CD4-positive, alpha-beta memory T cell (primary cell): ENCODE results near the gene OSTC. TPM values are rescaled to one million over a fixed set of nuclear protein-coding genes. Genes with fewer than 3 reads are reported as not detected.

Experiments used
- CTCF ChIA-PET: fragments of 350-600 bp; sonication (Branson Sonifier 250); formaldehyde crosslinking; loops from one replicate; lab custom pipeline; 2021; ENCODE audit warnings: inconsistent platforms; ENCODE audit not compliant: partially characterized antibody; lab: Charles Lee
- POLR2A ChIA-PET: fragments of 350-600 bp; sonication (Branson Sonifier 250); formaldehyde crosslinking; loops from one replicate; lab custom pipeline; 2021; ENCODE audit not compliant: partially characterized antibody; lab: Charles Lee
- DNase-seq, 5 donors: peaks; one replicate each; pipeline versions ENCODE4 v3.0.0 to v3.0.0-alpha.2; 2020 to 2022; ENCODE audit warnings: mixed read lengths in 1 of 5
- H3K27ac ChIP-seq: one replicate; pipeline ENCODE4 v1.7.0; 2013; ENCODE audit warnings: low read depth, low read length
- H3K27me3 ChIP-seq: 2 replicates; pipeline ENCODE4 v1.7.0; 2013; ENCODE audit warnings: mild to moderate bottlenecking, low read length, moderate library complexity; ENCODE audit not compliant: insufficient read depth
- H3K36me3 ChIP-seq: 2 replicates; pipeline ENCODE4 v1.7.0; 2013; ENCODE audit warnings: mild to moderate bottlenecking, low read length, moderate library complexity; ENCODE audit not compliant: insufficient read depth
- H3K4me1 ChIP-seq: 2 replicates; pipeline ENCODE4 v1.7.0; 2013; ENCODE audit warnings: mild to moderate bottlenecking, low read length, moderate library complexity; ENCODE audit not compliant: insufficient read depth
- H3K4me3 ChIP-seq, 2 donors: one replicate each; pipeline ENCODE4 v1.7.0; 2013; ENCODE audit warnings: low read length in 2 of 2, mild to moderate bottlenecking in 1 of 2
- H3K9me3 ChIP-seq, 2 donors: one replicate each; pipeline ENCODE4 v1.7.0; 2013; ENCODE audit warnings: low read length in 2 of 2, control low read depth in 1 of 2; ENCODE audit not compliant: control insufficient read depth in 1 of 2
- H3K27ac Mint-ChIP-seq, 7 donors: one replicate each; pipeline ENCODE4 v1.8.0; 2020 to 2021; ENCODE audit warnings: mixed read lengths in 7 of 7, mild to moderate bottlenecking in 6 of 7, inconsistent platforms in 3 of 7, moderate library complexity in 3 of 7
- H3K27me3 Mint-ChIP-seq, 2 donors: one replicate each; pipeline ENCODE4 v1.8.0; 2020 to 2021; ENCODE audit warnings: mixed read lengths in 2 of 2
- H3K36me3 Mint-ChIP-seq, 2 donors: one replicate each; pipeline ENCODE4 v1.8.0; 2020 to 2021; ENCODE audit warnings: mixed read lengths in 2 of 2, inconsistent platforms in 1 of 2, mild to moderate bottlenecking in 1 of 2
- H3K4me1 Mint-ChIP-seq, 4 donors: one replicate each; pipeline ENCODE4 v1.8.0; 2020 to 2021; ENCODE audit warnings: mixed read lengths in 4 of 4, mild to moderate bottlenecking in 1 of 4
- H3K4me3 Mint-ChIP-seq, 8 donors: one replicate each; pipeline ENCODE4 v1.8.0; 2020 to 2021; ENCODE audit warnings: mixed read lengths in 8 of 8, mild to moderate bottlenecking in 7 of 8, moderate library complexity in 6 of 8, inconsistent platforms in 3 of 8
- H3K9me3 Mint-ChIP-seq, 8 donors: one replicate each; pipeline ENCODE4 v1.8.0; 2020 to 2021; ENCODE audit warnings: mixed read lengths in 8 of 8, mild to moderate bottlenecking in 5 of 8, inconsistent platforms in 3 of 8, moderate library complexity in 1 of 8
- intact Hi-C: fragments of 100-400 bp; cut with micrococcal nuclease; formaldehyde crosslinking; loops from one replicate; pipeline ENCODE4 v1.15.1; 2023
- polyA plus RNA-seq, 2 donors: library from polyadenylated mRNA; unstranded; fragments of 300-500 nt; fragmentation: Illumina TruSeq; gene quantifications; one replicate each; pipeline ENCODE4 v1.2.3, GENCODE V29; 2021
- total RNA-seq, 2 experiments: library from RNA; stranded (reverse); gene quantifications; one replicate each; pipeline ENCODE4 v1.2.3, GENCODE V29; 2021

Gene OSTC
- total and polyA plus RNA-seq, 4 experiments from 2014 or later: 67.9 to 213 (median 112) TPM

GRCh38 chr4:108612365-108612764 lies 38.0 kb upstream of the OSTC start:
- no peaks in the 10 kb centered on the region for H3K9me3 ChIP-seq
- no peaks in the 10 kb centered on the region for H3K27me3 ChIP-seq
- no peak overlapping the region for H3K27ac ChIP-seq
- intact Hi-C loops: no loop called here
- Mint-ChIP-seq H3K27me3 (no peaks in the 10 kb centered on the region), H3K36me3 (peaks cover 16 to 34% of the 10 kb centered on the region in 2 donors), H3K4me1 (peaks cover 0 to 12% (median 3%) of the 10 kb centered on the region in 4 donors), H3K4me3 (no peak overlapping the region), H3K27ac (no peak overlapping the region), H3K9me3 (peaks cover 0 to 11% (median under 1%) of the 10 kb centered on the region in 8 donors)
- no peak overlapping the region for H3K4me3 ChIP-seq
- CTCF ChIA-PET: no interaction called here
- POLR2A ChIA-PET: no interaction called here
- no peaks in the 10 kb centered on the region for H3K36me3 ChIP-seq
- no peaks in the 10 kb centered on the region for H3K4me1 ChIP-seq
- no peak for DNase-seq

DNA sequence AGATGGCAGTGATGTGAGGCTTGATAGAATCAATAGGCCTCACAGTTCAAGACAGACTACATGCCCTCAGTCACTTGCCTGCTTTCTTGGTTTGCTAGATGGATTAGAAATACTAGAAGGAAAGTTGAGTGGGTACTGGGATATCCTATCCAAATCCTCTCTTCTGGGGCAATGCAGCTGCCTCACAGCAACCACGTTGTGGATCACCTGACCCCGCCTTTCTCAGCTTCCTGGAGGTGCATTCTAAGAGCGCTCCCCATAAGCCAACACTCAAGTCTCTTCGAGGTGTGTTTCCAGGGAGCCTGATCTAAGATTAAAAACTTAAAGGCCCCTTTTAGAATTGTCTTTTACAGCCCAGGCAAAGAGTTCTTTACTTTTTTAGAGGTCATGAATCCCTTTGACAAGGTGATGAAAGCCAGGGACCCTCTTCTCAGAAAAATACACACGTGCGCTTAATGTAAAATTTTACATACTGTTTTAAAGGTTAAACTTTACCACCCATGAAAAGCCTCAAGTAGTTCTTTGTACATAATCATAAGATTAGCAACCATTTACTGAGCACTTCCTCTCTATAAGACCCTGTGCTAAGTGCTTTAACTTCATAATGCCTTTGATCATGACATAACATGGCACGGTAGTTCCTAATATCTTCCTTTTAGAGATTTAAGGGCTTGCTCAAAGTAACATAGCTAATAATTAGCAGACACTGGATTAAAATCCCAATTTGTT lies 30.9 kb upstream of the OSTC start:
- Mint-ChIP-seq H3K36me3 (peaks cover 35 to 54% of the 10 kb centered on the region in 2 donors), H3K27me3 (no peaks in the 10 kb centered on the region), H3K4me3 (peak overlapping the region; percentile 87 to 97 (median 96)), H3K27ac (peak overlapping the region; percentile 92 to 99 (median 98)), H3K9me3 (peaks cover 0 to 11% (median under 1%) of the 10 kb centered on the region in 8 donors), H3K4me1 (peaks cover 37 to 56% (median 47%) of the 10 kb centered on the region in 4 donors)
- ChIA-PET CTCF (interaction anchor here (1.3 to 2.2 kb wide), 6 partner anchors 28 to 600 kb away, joined by 3 to 13 read pairs (median 3); no protein-coding TSS in a partner anchor), POLR2A (interaction anchor here (0.7 to 3.7 kb wide), 22 partner anchors 8 to 1111 kb away, joined by 3 to 40 read pairs (median 4); partner anchors contain the start of genes HADH, OSTC, PAPSS1 and SEC24B)
- DNase-seq: peak; percentile 30 to 56 (median 34)
- Histone ChIP-seq H3K27me3 (no peaks in the 10 kb centered on the region), H3K36me3 (peaks cover 32% of the 10 kb centered on the region), H3K9me3 (no peaks in the 10 kb centered on the region), H3K4me3 (peak overlapping the region; percentile 44 to 66), H3K4me1 (peaks cover 49% of the 10 kb centered on the region), H3K27ac (peak overlapping the region; percentile 79)
- intact Hi-C loops: loop anchor here (1.0 to 2.0 kb wide), 6 partner anchors 18 to 1196 kb away; partner anchors contain the start of genes GAR1, OSTC and PAPSS1

DNA sequence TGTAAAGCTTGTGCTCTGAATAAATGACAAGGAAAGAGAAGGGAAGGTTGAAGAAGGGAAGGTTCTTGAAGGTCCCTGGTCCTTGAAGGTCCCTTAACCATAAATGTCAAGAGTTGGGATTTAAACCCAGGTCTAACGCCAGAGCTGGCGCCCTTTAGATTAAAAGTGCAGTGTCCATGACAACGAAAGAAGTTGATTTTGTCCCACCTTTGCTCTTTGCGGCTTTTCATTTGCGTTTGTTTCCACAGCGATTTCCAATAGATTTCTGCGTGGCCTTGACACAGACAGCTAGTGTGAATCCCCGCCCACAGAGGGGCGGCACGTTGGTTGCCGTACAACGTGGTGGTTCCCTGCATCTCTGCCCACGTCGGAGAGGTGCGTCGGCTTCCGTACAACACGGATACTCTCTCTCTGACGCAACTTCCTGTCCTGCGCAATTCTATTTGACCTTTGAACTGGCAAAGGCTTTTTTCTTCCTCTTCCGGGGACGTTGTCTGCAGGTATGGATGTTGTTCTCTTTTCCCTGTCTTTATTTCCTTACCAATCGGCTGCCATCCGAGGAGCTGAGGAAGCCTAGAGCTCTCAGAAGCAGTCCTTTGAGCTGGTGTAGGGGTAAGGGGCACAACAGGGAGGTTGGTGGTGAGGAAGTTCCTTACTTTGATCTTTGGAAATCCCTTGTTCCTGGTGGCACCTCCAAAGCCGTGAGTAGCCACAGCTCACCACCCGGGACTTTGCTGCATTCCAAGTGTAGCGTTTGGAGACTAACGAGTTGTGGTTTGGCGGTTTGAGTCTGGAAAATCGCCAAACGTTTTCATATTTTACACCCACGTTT lies 30.1 kb upstream of the OSTC start, which contains the start of gene RPL34:
Gene RPL34 (plus strand): TSS at position 476 of the 832 bp plus-strand sequence. CDS start 1,384 bp downstream, outside the sequence.
- POLR2A ChIA-PET: interaction anchor here (0.6 to 3.7 kb wide), 23 partner anchors 9 to 1110 kb away, joined by 3 to 40 read pairs (median 4); partner anchors contain the start of genes HADH, OSTC, PAPSS1 and SEC24B
- peaks cover 41 to 61% of the 10 kb centered on the region in 2 donors for H3K36me3 Mint-ChIP-seq

DNA sequence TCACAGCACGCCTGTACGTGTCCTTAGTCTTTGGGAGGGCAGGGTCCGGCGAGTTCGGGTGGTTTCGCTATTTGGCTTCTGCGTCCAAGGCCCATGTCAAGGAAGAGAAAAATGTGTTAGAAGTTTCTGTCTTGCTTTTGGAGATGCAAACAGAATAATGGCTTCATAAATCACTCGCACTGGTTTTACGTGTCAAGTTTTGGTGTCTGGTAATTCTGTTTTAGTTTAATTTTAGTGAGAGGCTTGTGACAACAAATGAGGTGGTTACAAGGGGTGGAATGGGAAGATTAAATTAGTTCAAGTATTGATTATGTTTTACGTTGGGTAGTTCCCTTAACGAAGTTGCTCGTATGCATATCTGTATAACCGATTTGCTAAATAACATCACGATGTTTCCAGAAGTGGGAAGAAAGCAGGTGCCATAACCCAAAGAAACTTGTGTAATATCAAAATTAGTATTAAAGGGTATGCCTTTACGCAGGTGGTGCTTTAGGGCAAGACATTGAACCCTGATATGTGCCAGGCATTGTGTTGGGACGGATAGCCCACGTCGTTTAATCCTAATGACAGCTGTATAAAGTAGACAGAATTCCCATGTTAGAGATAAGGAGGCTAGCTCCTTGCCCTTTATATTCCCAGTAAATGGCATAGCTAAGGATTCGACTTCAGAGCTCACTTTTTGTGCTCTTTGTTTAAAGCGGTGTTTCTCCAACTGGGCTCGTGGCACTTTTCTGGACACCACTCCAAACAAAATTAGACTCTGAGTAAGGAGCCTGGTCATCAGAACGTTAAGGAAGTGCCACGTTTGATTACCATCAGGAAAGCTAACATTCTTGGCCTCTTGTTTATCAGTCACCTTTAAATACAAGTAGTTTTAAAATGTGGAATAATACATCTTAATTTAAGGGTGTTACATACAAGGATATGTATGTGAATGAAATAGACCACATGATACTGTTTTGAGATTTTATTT lies 29.2 kb upstream of the OSTC start:
- Mint-ChIP-seq H3K9me3 (peaks cover 0 to 3% (median 0%) of the 10 kb centered on the region in 8 donors), H3K4me3 (peak overlapping the region; percentile 87 to 97 (median 96)), H3K4me1 (peaks cover 39 to 58% (median 48%) of the 10 kb centered on the region in 4 donors), H3K27me3 (no peaks in the 10 kb centered on the region), H3K36me3 (peaks cover 38 to 64% of the 10 kb centered on the region in 2 donors), H3K27ac (peak overlapping the region; percentile 92 to 99 (median 98))
- Histone ChIP-seq H3K4me1 (peaks cover 49% of the 10 kb centered on the region), H3K27me3 (no peaks in the 10 kb centered on the region), H3K27ac (peak overlapping the region; percentile 79), H3K4me3 (peak overlapping the region; percentile 66 to 91), H3K36me3 (peaks cover 49% of the 10 kb centered on the region), H3K9me3 (no peaks in the 10 kb centered on the region)
- intact Hi-C loops: loop anchor here (1.0 kb wide), 5 partner anchors 20 to 1194 kb away; partner anchors contain the start of genes GAR1, OSTC and PAPSS1
- DNase-seq: no peak
- ChIA-PET CTCF (interaction anchor here (0.7 kb wide), 1 partner anchor 136 kb away, joined by 3 read pairs; no protein-coding TSS in a partner anchor), POLR2A (interaction anchor here (0.6 to 3.7 kb wide), 16 partner anchors 9 to 1109 kb away, joined by 3 to 40 read pairs (median 5); partner anchors contain the start of genes HADH, OSTC and PAPSS1)

More for the DNA sequence above, 30.1 kb upstream of the OSTC start, which contains the start of gene RPL34:
- Histone ChIP-seq H3K27me3 (no peaks in the 10 kb centered on the region), H3K9me3 (no peaks in the 10 kb centered on the region), H3K4me3 (peak within 1 kb of the TSS; percentile 66 to 91), H3K27ac (peak within 1 kb of the TSS; percentile 79), H3K36me3 (peaks cover 40% of the 10 kb centered on the region), H3K4me1 (peaks cover 49% of the 10 kb centered on the region)
- Mint-ChIP-seq H3K4me3 (peak within 1 kb of the TSS; percentile 87 to 97 (median 96)), H3K4me1 (peaks cover 37 to 58% (median 47%) of the 10 kb centered on the region in 4 donors), H3K27ac (peak within 1 kb of the TSS; percentile 92 to 99 (median 98)), H3K27me3 (no peaks in the 10 kb centered on the region), H3K9me3 (peaks cover 0 to 7% (median under 1%) of the 10 kb centered on the region in 8 donors)
- CTCF ChIA-PET: interaction anchor here (1.3 to 2.2 kb wide), 6 partner anchors 27 to 601 kb away, joined by 3 to 13 read pairs (median 3); no protein-coding TSS in a partner anchor
- intact Hi-C loops: loop anchor here (1.0 kb wide), 5 partner anchors 19 to 1195 kb away; partner anchors contain the start of genes GAR1, OSTC and PAPSS1
- peak; percentile 95 to 99 (median 96) for DNase-seq

DNA sequence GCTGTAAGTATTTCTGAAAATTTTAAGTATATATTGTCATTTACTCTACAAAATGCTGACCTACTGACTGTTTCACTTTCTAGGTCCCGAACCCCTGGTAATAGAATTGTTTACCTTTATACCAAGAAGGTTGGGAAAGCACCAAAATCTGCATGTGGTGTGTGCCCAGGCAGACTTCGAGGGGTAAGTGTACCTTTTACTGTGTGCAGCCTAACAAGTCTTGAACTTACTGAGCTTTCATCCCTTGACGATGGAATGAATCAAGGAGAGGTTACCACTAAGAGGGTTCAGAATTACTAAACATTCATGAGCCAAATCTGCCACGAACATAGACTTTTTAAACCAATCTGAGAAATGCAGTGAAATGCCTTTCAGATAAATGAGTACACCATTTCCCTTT lies 28.4 kb upstream of the OSTC start:
- intact Hi-C loops: no loop called here
- peaks cover 49% of the 10 kb centered on the region for H3K4me1 ChIP-seq
- H3K4me3 ChIP-seq: no peak overlapping the region
- Mint-ChIP-seq H3K36me3 (peaks cover 35 to 66% of the 10 kb centered on the region in 2 donors), H3K9me3 (no peaks in the 10 kb centered on the region), H3K4me1 (peaks cover 37 to 58% (median 49%) of the 10 kb centered on the region in 4 donors), H3K27me3 (no peaks in the 10 kb centered on the region), H3K27ac (peak overlapping the region; percentile 74 to 99 (median 84)), H3K4me3 (peak overlapping the region in 5 of 8 donors; percentile 13 to 97 (median 95))
- POLR2A ChIA-PET: interaction anchor here (1.1 to 3.7 kb wide), 5 partner anchors 8 to 902 kb away, joined by 3 to 40 read pairs (median 12); partner anchors contain the start of genes OSTC and PAPSS1
- CTCF ChIA-PET: interaction anchor here (0.7 kb wide), 1 partner anchor 137 kb away, joined by 3 read pairs; no protein-coding TSS in a partner anchor
- peaks cover 56% of the 10 kb centered on the region for H3K36me3 ChIP-seq
- peak overlapping the region; percentile 79 for H3K27ac ChIP-seq
- DNase-seq: no peak
- H3K9me3 ChIP-seq: no peaks in the 10 kb centered on the region
- H3K27me3 ChIP-seq: no peaks in the 10 kb centered on the region
